Smooth muscle cell (in vitro differentiated cells): ENCODE data around the gene FOXN1. TPM values are rescaled to one million over a fixed set of nuclear protein-coding genes. Genes with fewer than 3 reads are reported as not detected.

Experiments used
- DNase-seq: peaks from one replicate; lab custom pipeline; 2025; ENCODE audit not compliant: unreplicated experiment; lab: John Stamatoyannopoulos, UW
- H2AFZ ChIP-seq: fragments of 200-600 bp; sonication (generic); 2 replicates; pipeline ENCODE4 v1.6.0; 2016; ENCODE audit warnings: antibody characterized with exemption, low read depth, mild to moderate bottlenecking
- H3F3A ChIP-seq: fragments of 200-600 bp; sonication (generic); 2 replicates; pipeline ENCODE4 v1.6.0; 2017; ENCODE audit warnings: antibody characterized with exemption, low read depth
- H3K27ac ChIP-seq: fragments of 200-600 bp; sonication (generic); 2 replicates; pipeline ENCODE4 v1.5.1; 2016; ENCODE audit warnings: low read depth, mild to moderate bottlenecking
- H3K27me3 ChIP-seq: fragments of 200-600 bp; sonication (generic); 2 replicates; pipeline ENCODE4 v1.6.1; 2016; ENCODE audit warnings: low read depth, mild to moderate bottlenecking
- H3K36me3 ChIP-seq: fragments of 200-600 bp; sonication (generic); 2 replicates; pipeline ENCODE4 v1.5.1; 2016; ENCODE audit warnings: low read depth
- H3K4me1 ChIP-seq: fragments of 200-600 bp; sonication (generic); 2 replicates; pipeline ENCODE4 v1.5.1; 2016; ENCODE audit warnings: low read depth
- H3K4me2 ChIP-seq: fragments of 200-600 bp; sonication (generic); 2 replicates; pipeline ENCODE4 v1.6.0; 2016; ENCODE audit warnings: mild to moderate bottlenecking
- H3K4me3 ChIP-seq: fragments of 200-600 bp; sonication (generic); 2 replicates; pipeline ENCODE4 v1.5.1; 2016; ENCODE audit warnings: mild to moderate bottlenecking
- H3K79me2 ChIP-seq: fragments of 200-600 bp; sonication (generic); 2 replicates; pipeline ENCODE4 v1.6.0; 2016; ENCODE audit warnings: low read depth, mild to moderate bottlenecking
- H3K9ac ChIP-seq: fragments of 200-600 bp; sonication (generic); 2 replicates; pipeline ENCODE4 v1.6.0; 2016; ENCODE audit warnings: low read depth
- H3K9me3 ChIP-seq: fragments of 200-600 bp; sonication (generic); replicated peaks from 2 replicates; pipeline ENCODE4 v1.5.1; 2016; ENCODE audit warnings: low read depth
- H4K20me1 ChIP-seq: fragments of 200-600 bp; sonication (generic); 2 replicates; pipeline ENCODE4 v1.6.0; 2016; ENCODE audit warnings: low read depth
- WGBS: methylation state at CpG from one replicate; pipeline ENCODE4 v1.1.7; 2016; ENCODE audit warnings: low lambda C conversion rate; 5-methylcytosine and 5-hydroxymethylcytosine counted together
- polyA plus RNA-seq: library from polyadenylated mRNA; unstranded; fragments of >200 nt; fragmentation: Nextera tagmentation; extraction: Ambion mirVana; gene quantifications from 2 replicates; pipeline ENCODE4 v1.2.1, GENCODE V29; 2016
- total RNA-seq: library from RNA; depleted of rRNA; stranded (reverse); fragments of >200 nt; gene quantifications from 2 replicates; pipeline ENCODE4 v1.2.3, GENCODE V29; 2014
- TF ChIP-seq, protein P1 (sequence below): fragments of 200-600 bp; sonication (generic); IDR thresholded peaks from 2 replicates; pipeline ENCODE4 v1.5.1; 2017; ENCODE audit warnings: borderline replicate concordance, mild to moderate bottlenecking, antibody characterized with exemption; ENCODE audit not compliant: insufficient read depth, poor library complexity, severe bottlenecking

FOXN1 gene
- total and polyA plus RNA-seq, 2 experiments from 2014 or later, result 0.36 TPM; not detected in 1

DNA sequence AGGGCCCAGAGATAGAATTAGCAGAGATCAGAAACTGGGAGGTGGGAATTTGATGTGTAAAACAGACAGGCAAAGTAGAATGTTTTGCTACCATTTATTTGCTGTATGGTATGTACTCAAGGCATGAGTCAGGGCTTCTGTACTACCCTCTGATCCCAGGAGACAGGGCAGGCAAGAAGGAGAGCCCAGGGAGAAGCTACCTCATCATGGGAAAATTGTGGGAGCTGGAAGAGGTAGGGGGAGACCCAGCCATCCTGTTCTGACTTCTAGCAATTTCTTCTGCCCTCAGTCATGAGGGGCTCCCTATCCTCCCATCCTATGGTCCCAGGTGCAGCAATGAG, 66.9 kb downstream of the FOXN1 start:
- peaks cover 10% of the 10 kb centered on the region for H3K4me1 ChIP-seq
- peaks cover 26% of the 10 kb centered on the region for H3K79me2 ChIP-seq
- H3K9me3 ChIP-seq, result no peaks in the 10 kb centered on the region
- TF ChIP-seq, protein P1, sequence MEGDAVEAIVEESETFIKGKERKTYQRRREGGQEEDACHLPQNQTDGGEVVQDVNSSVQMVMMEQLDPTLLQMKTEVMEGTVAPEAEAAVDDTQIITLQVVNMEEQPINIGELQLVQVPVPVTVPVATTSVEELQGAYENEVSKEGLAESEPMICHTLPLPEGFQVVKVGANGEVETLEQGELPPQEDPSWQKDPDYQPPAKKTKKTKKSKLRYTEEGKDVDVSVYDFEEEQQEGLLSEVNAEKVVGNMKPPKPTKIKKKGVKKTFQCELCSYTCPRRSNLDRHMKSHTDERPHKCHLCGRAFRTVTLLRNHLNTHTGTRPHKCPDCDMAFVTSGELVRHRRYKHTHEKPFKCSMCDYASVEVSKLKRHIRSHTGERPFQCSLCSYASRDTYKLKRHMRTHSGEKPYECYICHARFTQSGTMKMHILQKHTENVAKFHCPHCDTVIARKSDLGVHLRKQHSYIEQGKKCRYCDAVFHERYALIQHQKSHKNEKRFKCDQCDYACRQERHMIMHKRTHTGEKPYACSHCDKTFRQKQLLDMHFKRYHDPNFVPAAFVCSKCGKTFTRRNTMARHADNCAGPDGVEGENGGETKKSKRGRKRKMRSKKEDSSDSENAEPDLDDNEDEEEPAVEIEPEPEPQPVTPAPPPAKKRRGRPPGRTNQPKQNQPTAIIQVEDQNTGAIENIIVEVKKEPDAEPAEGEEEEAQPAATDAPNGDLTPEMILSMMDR, result no peak
- peaks cover 3% of the 10 kb centered on the region for H3F3A ChIP-seq
- H3K4me2 ChIP-seq, result no peak overlapping the region
- no peak overlapping the region for H3K9ac ChIP-seq
- H3K36me3 ChIP-seq, result no peaks in the 10 kb centered on the region
- H3K27ac ChIP-seq, result no peak overlapping the region
- H3K27me3 ChIP-seq, result no peaks in the 10 kb centered on the region
- peaks cover 4% of the 10 kb centered on the region for H4K20me1 ChIP-seq
- H3K4me3 ChIP-seq, result no peak overlapping the region
- no peak overlapping the region for H2AFZ ChIP-seq
- no peak for DNase-seq

DNA sequence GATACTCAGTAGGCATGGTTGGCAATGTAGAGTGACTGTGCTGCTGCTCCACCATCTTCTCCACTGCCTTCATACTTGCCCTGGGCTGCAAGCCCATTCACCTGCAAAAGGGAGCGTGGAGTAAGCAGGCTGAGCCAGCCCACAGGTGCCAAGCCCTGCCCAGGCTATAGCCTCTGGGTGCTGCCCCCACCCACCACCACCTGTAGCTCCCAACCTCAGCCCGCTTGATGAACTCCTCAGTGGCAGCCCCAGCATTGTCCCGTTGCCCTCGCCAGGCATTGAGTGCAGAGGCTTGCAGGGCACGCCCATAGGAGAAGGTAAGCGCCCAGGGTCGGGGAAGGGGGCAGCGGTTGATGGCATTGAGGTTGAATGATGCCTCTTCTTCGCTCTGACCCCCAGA, 67.4 kb downstream of the FOXN1 start:
- Histone ChIP-seq H3K4me3 (no peak overlapping the region), H3K9ac (no peak overlapping the region), H3K9me3 (no peaks in the 10 kb centered on the region), H3F3A (peaks cover 3% of the 10 kb centered on the region), H3K27ac (no peak overlapping the region), H3K4me2 (no peak overlapping the region), H2AFZ (no peak overlapping the region), H3K4me1 (peaks cover 10% of the 10 kb centered on the region), H3K36me3 (no peaks in the 10 kb centered on the region), H4K20me1 (peaks cover 4% of the 10 kb centered on the region), H3K79me2 (peaks cover 23% of the 10 kb centered on the region), H3K27me3 (no peaks in the 10 kb centered on the region)
- TF ChIP-seq, protein P1, result no peak
- no peak for DNase-seq
- WGBS, result 97% methylated on average over 9 of the region's 9 CpGs

DNA sequence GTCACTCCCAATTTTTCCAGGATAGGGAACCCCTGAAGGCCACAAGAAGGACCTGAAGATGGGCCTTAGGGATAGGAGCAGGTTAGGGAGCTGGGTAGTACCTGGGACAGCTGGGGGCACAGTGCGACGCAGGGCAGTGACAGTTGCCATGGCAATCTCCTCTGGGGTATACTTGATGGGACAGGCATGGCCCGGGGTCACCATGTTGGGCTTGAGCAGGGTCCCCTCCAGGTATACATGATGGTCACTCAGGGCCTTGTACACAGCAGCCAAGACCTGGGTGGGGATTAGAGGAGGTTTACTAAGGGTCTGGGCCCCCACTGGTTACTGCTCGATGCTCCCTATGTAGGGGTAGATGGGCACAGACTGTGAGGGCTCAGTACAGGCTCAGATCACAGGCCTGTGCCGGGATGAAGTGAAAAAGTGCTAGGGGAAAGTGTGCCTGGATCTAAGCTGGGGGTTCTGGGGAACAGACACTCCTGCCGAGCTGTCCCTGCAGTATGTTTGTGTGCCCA, 67.9 kb downstream of the FOXN1 start:
- TF ChIP-seq, protein P1, result no peak
- Histone ChIP-seq H3K9me3 (no peaks in the 10 kb centered on the region), H3K79me2 (peaks cover 19% of the 10 kb centered on the region), H4K20me1 (peaks cover 4% of the 10 kb centered on the region), H3K27me3 (no peaks in the 10 kb centered on the region), H3K4me3 (no peak overlapping the region), H3K4me1 (peaks cover 10% of the 10 kb centered on the region), H3K4me2 (no peak overlapping the region), H3K9ac (no peak overlapping the region), H3K36me3 (no peaks in the 10 kb centered on the region), H3F3A (peaks cover 3% of the 10 kb centered on the region), H3K27ac (no peak overlapping the region), H2AFZ (no peak overlapping the region)
- no peak for DNase-seq
- WGBS, result 92% methylated on average over 6 of the region's 6 CpGs

DNA sequence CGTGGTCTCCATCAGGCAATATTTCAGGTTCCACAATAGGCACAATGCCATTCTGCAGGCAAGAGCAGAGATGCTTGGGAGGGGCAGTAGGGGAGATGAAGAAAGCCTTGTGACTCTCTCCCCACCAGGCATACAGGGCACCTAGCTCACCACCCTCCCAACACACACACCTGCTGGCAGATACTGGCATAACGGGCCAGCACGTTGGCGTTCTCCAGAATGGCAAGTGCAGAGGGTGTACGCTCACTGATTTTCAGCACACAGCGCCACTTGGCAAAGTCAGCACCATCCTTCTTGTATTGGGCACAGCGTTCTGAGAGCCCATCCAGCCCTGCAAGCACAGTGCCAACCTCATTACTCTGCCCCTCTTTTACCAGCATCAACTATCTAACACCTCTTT, 68.4 kb downstream of the FOXN1 start:
- Histone ChIP-seq H3F3A (peaks cover 3% of the 10 kb centered on the region), H3K4me1 (peaks cover 10% of the 10 kb centered on the region), H3K4me2 (no peak overlapping the region), H3K79me2 (peaks cover 14% of the 10 kb centered on the region), H3K27ac (no peak overlapping the region), H2AFZ (no peak overlapping the region), H4K20me1 (peaks cover 4% of the 10 kb centered on the region), H3K9me3 (no peaks in the 10 kb centered on the region), H3K4me3 (no peak overlapping the region), H3K27me3 (no peaks in the 10 kb centered on the region), H3K9ac (no peak overlapping the region), H3K36me3 (no peaks in the 10 kb centered on the region)
- DNase-seq, result no peak
- WGBS, result 93% methylated on average over 7 of the region's 7 CpGs
- TF ChIP-seq, protein P1, result no peak
